Measurements from ENCODE around the gene SERPINF2.
"Not testable (repeated sequence)": the region's sequence is repeated elsewhere in the genome, so short reads cannot be mapped to it uniquely, and the experiment has no call there.

Gene SERPINF2

DNA sequence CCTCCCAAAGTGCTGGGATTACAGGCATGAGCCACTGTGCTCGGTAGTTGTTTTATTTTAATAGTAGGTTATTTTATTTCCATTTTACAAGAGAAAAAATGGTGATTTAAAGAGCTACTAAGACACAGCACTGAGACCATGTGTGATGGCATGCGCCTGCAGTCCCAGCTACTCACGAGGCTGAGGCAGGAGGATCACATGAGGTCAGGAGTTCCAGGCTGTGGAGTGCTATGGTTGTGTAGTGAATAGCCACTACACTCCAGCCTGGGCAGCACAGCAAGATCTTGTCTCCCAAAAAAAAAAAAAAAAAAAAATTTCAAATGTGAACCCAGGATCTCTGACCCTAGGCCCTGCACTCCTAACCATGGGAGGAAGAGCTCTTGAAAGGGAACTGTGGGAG lies 22.9 kb downstream of the SERPINF2 start:
- H3K4me3 ChIP-seq (ENCODE audit: low read depth, low read length), result no peak overlapping the region
- TF ChIP-seq, protein P1, sequence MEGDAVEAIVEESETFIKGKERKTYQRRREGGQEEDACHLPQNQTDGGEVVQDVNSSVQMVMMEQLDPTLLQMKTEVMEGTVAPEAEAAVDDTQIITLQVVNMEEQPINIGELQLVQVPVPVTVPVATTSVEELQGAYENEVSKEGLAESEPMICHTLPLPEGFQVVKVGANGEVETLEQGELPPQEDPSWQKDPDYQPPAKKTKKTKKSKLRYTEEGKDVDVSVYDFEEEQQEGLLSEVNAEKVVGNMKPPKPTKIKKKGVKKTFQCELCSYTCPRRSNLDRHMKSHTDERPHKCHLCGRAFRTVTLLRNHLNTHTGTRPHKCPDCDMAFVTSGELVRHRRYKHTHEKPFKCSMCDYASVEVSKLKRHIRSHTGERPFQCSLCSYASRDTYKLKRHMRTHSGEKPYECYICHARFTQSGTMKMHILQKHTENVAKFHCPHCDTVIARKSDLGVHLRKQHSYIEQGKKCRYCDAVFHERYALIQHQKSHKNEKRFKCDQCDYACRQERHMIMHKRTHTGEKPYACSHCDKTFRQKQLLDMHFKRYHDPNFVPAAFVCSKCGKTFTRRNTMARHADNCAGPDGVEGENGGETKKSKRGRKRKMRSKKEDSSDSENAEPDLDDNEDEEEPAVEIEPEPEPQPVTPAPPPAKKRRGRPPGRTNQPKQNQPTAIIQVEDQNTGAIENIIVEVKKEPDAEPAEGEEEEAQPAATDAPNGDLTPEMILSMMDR (IDR thresholded peaks at IDR 0.05; ENCODE audit: borderline replicate concordance, insufficient read depth, low read depth, low read length), result no peak

DNA sequence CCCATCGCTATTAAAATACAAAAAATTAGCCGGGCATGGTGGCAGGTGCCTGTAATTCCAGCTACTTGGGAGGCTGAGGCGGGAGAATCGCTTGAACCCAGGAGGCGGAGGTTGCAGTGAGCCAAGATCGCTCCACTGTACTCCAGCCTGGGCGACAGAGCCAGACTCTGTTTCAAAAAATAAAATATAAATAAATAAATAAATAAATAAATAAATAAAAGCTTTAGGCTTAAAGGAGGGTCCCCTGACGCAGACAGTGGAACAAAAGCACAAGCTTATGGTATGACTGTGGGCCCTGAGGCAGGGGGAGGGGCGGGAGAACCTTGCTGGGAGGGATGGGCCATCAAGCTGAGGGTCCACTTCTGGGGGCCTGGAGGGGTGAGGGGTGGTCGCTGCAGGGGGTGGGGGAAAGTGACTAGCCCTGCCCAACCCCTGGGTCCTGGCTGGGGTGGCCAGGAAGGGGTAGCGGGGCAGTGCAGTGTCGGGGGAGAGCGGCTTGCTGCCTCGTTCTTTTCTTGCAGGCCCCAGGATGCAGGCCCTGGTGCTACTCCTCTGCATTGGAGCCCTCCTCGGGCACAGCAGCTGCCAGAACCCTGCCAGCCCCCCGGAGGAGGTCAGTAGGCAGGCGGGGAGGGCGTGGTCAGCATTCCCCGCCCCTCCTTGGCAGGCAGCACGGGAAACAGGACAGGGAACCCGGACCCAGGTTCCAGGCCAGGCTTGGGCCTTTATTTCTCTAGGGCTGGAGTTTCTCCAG lies 23.9 kb downstream of the SERPINF2 start:
- H3K4me3 ChIP-seq (ENCODE audit: low read depth, low read length), result no peak overlapping the region
- TF ChIP-seq, protein P1 (IDR thresholded peaks at IDR 0.05; ENCODE audit: borderline replicate concordance, insufficient read depth, low read depth, low read length), result no peak

DNA sequence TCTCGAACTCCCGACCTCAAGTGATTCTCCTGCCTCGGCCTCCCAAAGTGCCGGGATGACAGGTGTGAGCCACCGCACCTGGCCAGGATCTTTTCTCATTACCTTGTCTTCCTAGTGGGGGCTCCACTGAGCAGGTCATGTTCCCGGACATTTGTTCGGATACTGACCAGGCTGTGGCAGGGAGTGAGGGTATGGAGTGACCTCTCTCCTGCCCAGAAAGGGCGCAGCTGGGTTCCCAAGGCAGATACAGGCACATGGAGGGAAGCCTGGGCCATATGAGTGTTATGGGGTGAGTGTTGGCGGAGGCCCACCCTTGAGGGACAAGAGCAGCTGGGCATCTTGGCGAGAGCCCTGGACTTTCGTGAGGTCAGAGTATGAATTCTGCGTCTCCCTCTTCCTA lies 24.7 kb downstream of the SERPINF2 start:
- TF ChIP-seq, protein P1 (IDR thresholded peaks at IDR 0.05; ENCODE audit: borderline replicate concordance, insufficient read depth, low read depth, low read length), result no peak
- H3K4me3 ChIP-seq (ENCODE audit: low read depth, low read length), result no peak overlapping the region

DNA sequence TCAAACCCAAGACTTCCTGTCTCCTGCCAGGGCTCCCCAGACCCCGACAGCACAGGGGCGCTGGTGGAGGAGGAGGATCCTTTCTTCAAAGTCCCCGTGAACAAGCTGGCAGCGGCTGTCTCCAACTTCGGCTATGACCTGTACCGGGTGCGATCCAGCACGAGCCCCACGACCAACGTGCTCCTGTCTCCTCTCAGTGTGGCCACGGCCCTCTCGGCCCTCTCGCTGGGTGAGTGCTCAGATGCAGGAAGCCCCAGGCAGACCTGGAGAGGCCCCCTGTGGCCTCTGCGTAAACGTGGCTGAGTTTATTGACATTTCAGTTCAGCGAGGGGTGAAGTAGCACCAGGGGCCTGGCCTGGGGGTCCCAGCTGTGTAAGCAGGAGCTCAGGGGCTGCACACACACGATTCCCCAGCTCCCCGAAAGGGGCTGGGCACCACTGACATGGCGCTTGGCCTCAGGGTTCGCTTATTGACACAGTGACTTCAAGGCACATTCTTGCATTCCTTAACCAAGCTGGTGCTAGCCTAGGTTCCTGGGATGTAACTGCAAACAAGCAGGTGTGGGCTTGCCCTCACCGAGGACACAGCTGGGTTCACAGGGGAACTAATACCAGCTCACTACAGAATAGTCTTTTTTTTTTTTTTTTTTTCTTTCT lies 27.3 kb downstream of the SERPINF2 start:
- no peak overlapping the region for H3K4me3 ChIP-seq (ENCODE audit: low read depth, low read length)
- TF ChIP-seq, protein P1 (IDR thresholded peaks at IDR 0.05; ENCODE audit: borderline replicate concordance, insufficient read depth, low read depth, low read length), result no peak

DNA sequence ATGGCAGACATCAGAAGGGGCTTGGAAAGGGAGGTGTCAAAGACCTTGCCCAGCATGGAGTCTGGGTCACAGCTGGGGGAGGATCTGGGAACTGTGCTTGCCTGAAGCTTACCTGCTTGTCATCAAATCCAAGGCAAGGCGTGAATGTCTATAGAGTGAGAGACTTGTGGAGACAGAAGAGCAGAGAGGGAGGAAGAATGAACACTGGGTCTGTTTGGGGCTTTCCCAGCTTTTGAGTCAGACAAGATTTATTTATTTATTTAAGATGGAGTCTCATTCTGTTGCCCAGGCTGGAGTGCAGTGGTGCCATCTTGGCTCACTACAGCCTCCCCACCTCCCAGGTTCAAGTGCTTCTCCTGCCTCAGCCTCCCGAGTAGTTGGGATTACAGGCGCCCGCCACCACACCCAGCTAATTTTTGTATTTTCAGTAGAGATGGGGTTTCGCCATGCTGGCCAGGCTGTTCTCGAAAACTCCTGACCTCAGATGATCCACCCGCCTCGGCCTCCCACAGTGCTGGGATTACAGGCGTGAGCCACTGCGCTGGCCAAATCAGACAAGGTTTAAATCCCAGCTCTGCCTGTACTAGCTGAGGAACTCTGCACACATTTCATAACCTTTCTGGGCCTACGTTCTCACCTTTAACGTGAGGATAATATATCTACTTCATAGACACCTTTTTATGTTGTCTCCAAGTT lies 30.5 kb downstream of the SERPINF2 start:
- not testable (repeated sequence) for H3K4me3 ChIP-seq (ENCODE audit: low read depth, low read length)

DNA sequence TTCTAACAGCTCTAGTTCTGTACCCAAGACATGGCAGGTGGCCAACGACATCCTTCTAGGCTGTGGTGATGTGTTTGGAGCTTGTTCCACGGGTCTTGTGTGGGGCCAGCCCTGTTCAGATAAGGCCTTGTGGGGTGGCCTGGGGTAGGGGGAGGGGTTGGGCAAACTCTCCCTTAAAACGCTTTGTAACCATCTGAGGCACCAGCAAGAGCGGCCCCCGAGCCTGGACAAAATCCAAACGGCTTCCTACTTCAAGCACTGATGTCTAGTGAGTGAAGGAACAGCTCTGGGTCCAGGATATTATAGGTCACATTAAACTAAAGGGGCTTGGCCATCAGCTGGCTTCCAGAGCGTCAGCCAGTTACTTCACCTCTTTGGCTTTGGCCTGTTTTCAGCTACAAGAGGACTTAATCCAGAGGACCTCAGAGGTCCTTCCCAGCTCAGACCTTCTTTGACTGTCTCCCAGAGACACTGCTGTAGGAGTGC lies 31.1 kb downstream of the SERPINF2 start:
- TF ChIP-seq, protein P1 (IDR thresholded peaks at IDR 0.05; ENCODE audit: borderline replicate concordance, insufficient read depth, low read depth, low read length), result no peak
- H3K4me3 ChIP-seq (ENCODE audit: low read depth, low read length), result no peak overlapping the region

DNA sequence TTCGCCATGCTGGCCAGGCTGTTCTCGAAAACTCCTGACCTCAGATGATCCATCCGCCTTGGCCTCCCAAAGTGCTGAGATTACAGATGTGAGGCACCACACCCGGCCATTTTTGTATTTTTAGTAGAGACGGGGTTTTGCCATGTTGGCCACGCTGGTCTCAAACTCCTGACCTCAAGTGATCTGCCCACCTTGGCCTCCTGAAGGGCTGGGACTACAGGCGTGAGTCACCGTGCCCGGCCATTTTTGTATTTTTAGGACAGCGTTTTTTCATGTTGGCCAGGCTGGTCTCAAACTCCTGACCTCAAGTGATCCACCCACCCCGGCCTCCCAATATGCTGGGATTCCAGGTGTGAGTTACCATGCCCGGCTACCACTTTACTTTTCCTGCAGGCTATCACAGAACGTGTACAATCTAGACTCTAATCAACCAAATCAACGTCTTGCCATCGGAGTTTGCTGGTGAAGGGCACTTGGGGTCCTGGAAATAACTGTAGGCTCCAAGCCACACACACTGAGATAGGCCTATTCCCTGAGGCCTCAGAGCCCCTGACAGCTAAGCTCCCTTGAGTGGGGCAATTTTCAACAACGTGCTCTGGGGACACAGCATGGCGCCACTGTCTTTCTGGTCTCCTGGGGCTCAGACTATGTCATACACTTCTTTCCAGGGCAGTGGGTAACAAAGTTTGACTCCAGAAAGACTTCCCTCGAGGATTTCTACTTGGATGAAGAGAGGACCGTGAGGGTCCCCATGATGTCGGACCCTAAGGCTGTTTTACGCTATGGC lies 31.9 kb downstream of the SERPINF2 start:
- TF ChIP-seq, protein P1 (IDR thresholded peaks at IDR 0.05; ENCODE audit: borderline replicate concordance, insufficient read depth, low read depth, low read length), result no peak
- H3K4me3 ChIP-seq (ENCODE audit: low read depth, low read length), result no peak overlapping the region

All from GM12875 (cell line).